ENCODE measurements around the gene STAU1. TPM values are rescaled to one million over a fixed set of nuclear protein-coding genes. Genes with fewer than 3 reads are reported as not detected.
A peak's percentile ranks its signal among the peaks of the same experiment; 100 is the strongest.
"Not testable (repeated sequence)": the region's sequence is repeated elsewhere in the genome, so short reads cannot be mapped to it uniquely, and the experiment has no call there.

Gene STAU1
- polyA plus RNA-seq, 3 donors from 2014 or later: 18.0 to 43.3 (median 18.2) TPM

- H3K27ac Mint-ChIP-seq: no peak overlapping the region
- H3K36me3 Mint-ChIP-seq: peaks cover 21 to 43% (median 37%) of the 10 kb centered on the region in 3 donors
- H3K4me3 Mint-ChIP-seq: no peak overlapping the region
- peaks cover 11 to 14% of the 10 kb centered on the region in 2 donors for H3K4me1 Mint-ChIP-seq
- no peaks in the 10 kb centered on the region for H3K9me3 Mint-ChIP-seq
- no peaks in the 10 kb centered on the region for H3K27me3 Mint-ChIP-seq (ENCODE audit: low read depth in 3 of 3)
- DNase-seq: no peak
These were observed 91.9 kb downstream of the STAU1 start for GRCh38 chr20:49096203-49096730.

- Mint-ChIP-seq H3K4me1 (no peaks in the 10 kb centered on the region), H3K9me3 (no peaks in the 10 kb centered on the region), H3K27me3 (ENCODE audit: low read depth in 3 of 3) (no peaks in the 10 kb centered on the region), H3K36me3 (peaks cover 28 to 53% (median 32%) of the 10 kb centered on the region in 3 donors), H3K4me3 (no peak overlapping the region), H3K27ac (no peak overlapping the region)
- DNase-seq: no peak
These were observed 96.4 kb downstream of the STAU1 start for GRCh38 chr20:49091762-49092161.

GRCh38 chr20:49091104-49091503 is 97.0 kb downstream of the STAU1 start:
- Mint-ChIP-seq H3K27me3 (ENCODE audit: low read depth in 3 of 3) (no peaks in the 10 kb centered on the region), H3K9me3 (no peaks in the 10 kb centered on the region), H3K4me3 (no peak overlapping the region), H3K27ac (no peak overlapping the region), H3K4me1 (no peaks in the 10 kb centered on the region), H3K36me3 (peaks cover 25 to 50% (median 30%) of the 10 kb centered on the region in 3 donors)
- DNase-seq: no peak

GRCh38 chr20:49082295-49082694 is 105.8 kb downstream of the STAU1 start:
- not testable (repeated sequence) for H3K4me3 Mint-ChIP-seq; H3K9me3 Mint-ChIP-seq; H3K27ac Mint-ChIP-seq; H3K4me1 Mint-ChIP-seq; DNase-seq; H3K27me3 Mint-ChIP-seq (ENCODE audit: low read depth in 3 of 3)
- peaks cover 32 to 43% (median 32%) of the 10 kb centered on the region in 3 donors for H3K36me3 Mint-ChIP-seq

- H3K4me1 Mint-ChIP-seq: no peaks in the 10 kb centered on the region
- H3K27me3 Mint-ChIP-seq (ENCODE audit: low read depth in 3 of 3): peaks cover 0 to 2% (median 2%) of the 10 kb centered on the region in 3 donors
- peaks cover 19 to 30% (median 24%) of the 10 kb centered on the region in 3 donors for H3K36me3 Mint-ChIP-seq
- no peak overlapping the region for H3K27ac Mint-ChIP-seq
- H3K9me3 Mint-ChIP-seq: no peaks in the 10 kb centered on the region
- H3K4me3 Mint-ChIP-seq: no peak overlapping the region
- DNase-seq: no peak
These were observed 109.8 kb downstream of the STAU1 start for GRCh38 chr20:49078310-49078709.

- DNase-seq: no peak
- Mint-ChIP-seq H3K4me3 (no peak overlapping the region), H3K36me3 (peaks cover 15 to 32% (median 19%) of the 10 kb centered on the region in 3 donors), H3K27ac (peak overlapping the region in 5 of 6 donors; percentile 4 to 41 (median 8)), H3K9me3 (no peaks in the 10 kb centered on the region), H3K4me1 (no peaks in the 10 kb centered on the region), H3K27me3 (ENCODE audit: low read depth in 3 of 3) (peaks cover 0 to 2% (median 0%) of the 10 kb centered on the region in 3 donors)
These were observed 113.6 kb downstream of the STAU1 start for GRCh38 chr20:49074521-49074920.

Other genes starting within 250 kb of the STAU1 start
- 10 to 100 TPM in 2 of 3 donors, 1 to 10 TPM in 1; 8.1 to 21.0 (median 10.3) TPM for gene CSE1L, start 142.0 kb downstream of the STAU1 start, polyA plus RNA-seq
- 10 to 100 TPM; 14.3 to 41.9 (median 18.7) TPM for gene DDX27, start 31.1 kb upstream of the STAU1 start, polyA plus RNA-seq
- 10 to 100 TPM; 17.2 to 59.2 (median 17.9) TPM for gene ZNFX1, start 89.7 kb upstream of the STAU1 start, polyA plus RNA-seq

Measured in immature natural killer cell (primary cell).